SK-N-SH (cell line): ENCODE measurements around the gene SLC2A1. TPM values are rescaled to one million over a fixed set of nuclear protein-coding genes. Genes with fewer than 3 reads are reported as not detected.

Experiments
- CTCF ChIA-PET: fragments of 300-600, 350-600 bp; formaldehyde crosslinking; extraction: SDS; loops from one replicate; lab custom pipeline; 2021; lab: Yijun Ruan, JAX
- POLR2A ChIA-PET: fragments of 350-600 bp; sonication (Branson Sonifier 250); formaldehyde crosslinking; extraction: SDS; loops from one replicate; lab custom pipeline; 2020; ENCODE audit warnings: antibody characterized with exemption, inconsistent platforms; lab: Yijun Ruan, JAX
- DNase-seq: peaks from one replicate; pipeline ENCODE4 v3.0.0; 2012
- H2AFZ ChIP-seq: fragments of 200-600 bp; sonication (generic); 2 replicates; pipeline ENCODE4 v1.8.1; 2016; ENCODE audit warnings: antibody characterized with exemption, mild to moderate bottlenecking, low read depth
- H3F3A ChIP-seq: fragments of 200-600 bp; sonication (generic); replicated peaks from 2 replicates; pipeline ENCODE3; 2016; ENCODE audit warnings: antibody characterized with exemption, mild to moderate bottlenecking; ENCODE audit not compliant: insufficient read depth
- H3K27ac ChIP-seq, 2 experiments: fragments of 200-500 bp in 1 of 2; fragments of 200-600 bp in 1 of 2; sonication (Bioruptor generic) in 1 of 2; sonication (generic), shearing (Covaris generic) in 1 of 2; 2 replicates each; pipeline versions ENCODE4 v1.5.1 to v1.6.1; 2014 to 2016; ENCODE audit warnings: low read depth in 2 of 2, inconsistent platforms in 1 of 2, low read length in 1 of 2, mild to moderate bottlenecking in 1 of 2, mixed read lengths in 1 of 2
- H3K27me3 ChIP-seq: fragments of 200-600 bp; sonication (generic), shearing (Covaris generic); 2 replicates; pipeline ENCODE4 v1.6.1; 2016; ENCODE audit warnings: mixed run types; ENCODE audit not compliant: insufficient read depth
- H3K36me3 ChIP-seq, 2 experiments: fragments of 200-500 bp in 1 of 2; fragments of 200-600 bp in 1 of 2; sonication (Bioruptor generic) in 1 of 2; sonication (generic) in 1 of 2; replicated peaks in 1 of 2; 2 replicates each; pipeline versions ENCODE3 to v1.5.1; 2014 to 2016; ENCODE audit warnings: low read length in 1 of 2, mild to moderate bottlenecking in 1 of 2; ENCODE audit not compliant: insufficient read depth in 2 of 2, control insufficient read depth in 1 of 2
- H3K4me1 ChIP-seq, 2 experiments: fragments of 200-500 bp in 1 of 2; fragments of 200-600 bp in 1 of 2; sonication (Bioruptor generic) in 1 of 2; sonication (generic), shearing (Covaris generic) in 1 of 2; 2 replicates each; pipeline versions ENCODE4 v1.5.1 to v1.6.1; 2014 to 2016; ENCODE audit warnings: low read depth in 1 of 2, low read length in 1 of 2, mixed run types in 1 of 2; ENCODE audit not compliant: insufficient read depth in 2 of 2, control insufficient read depth in 1 of 2
- H3K4me2 ChIP-seq: fragments of 200-600 bp; sonication (generic), shearing (Covaris generic); 2 replicates; pipeline ENCODE4 v1.6.1; 2017; ENCODE audit warnings: mixed run types
- H3K4me3 ChIP-seq, 2 experiments: fragments of 200-500 bp in 1 of 2; fragments of 200-600 bp in 1 of 2; sonication (Bioruptor generic) in 1 of 2; sonication (generic), shearing (Covaris generic) in 1 of 2; 2 replicates each; pipeline versions ENCODE4 v1.5.1 to v1.8.1; 2014 to 2016; ENCODE audit warnings: low read depth in 2 of 2, inconsistent platforms in 1 of 2, low read length in 1 of 2, mild to moderate bottlenecking in 1 of 2, mixed read lengths in 1 of 2, moderate library complexity in 1 of 2
- H3K79me2 ChIP-seq: fragments of 200-600 bp; sonication (generic); 2 replicates; pipeline ENCODE4 v1.8.1; 2017; ENCODE audit warnings: mild to moderate bottlenecking; ENCODE audit not compliant: insufficient read depth
- H3K9ac ChIP-seq: fragments of 200-600 bp; sonication (generic); 2 replicates; pipeline ENCODE4 v1.6.1; 2017; ENCODE audit warnings: mixed run types
- H3K9me2 ChIP-seq: fragments of 200-600 bp; sonication (generic); 2 replicates; pipeline ENCODE4 v1.6.1; 2017; ENCODE audit warnings: mixed run types
- H3K9me3 ChIP-seq: fragments of 200-600 bp; sonication (generic); 2 replicates; pipeline ENCODE4 v1.6.1; 2017; ENCODE audit warnings: mixed run types, mild to moderate bottlenecking, moderate library complexity
- H4K20me1 ChIP-seq: fragments of 200-600 bp; sonication (generic); 2 replicates; pipeline ENCODE4 v1.6.1; 2017; ENCODE audit warnings: mild to moderate bottlenecking, mixed run types; ENCODE audit not compliant: insufficient read depth
- EP300 ChIP-seq, 2 experiments: IDR thresholded peaks; 2 replicates each; pipeline versions ENCODE4 v1.4.0 to v1.6.1; 2012; ENCODE audit warnings: borderline replicate concordance in 1 of 2, low read depth in 1 of 2, low read length in 1 of 2
- EZH2phosphoT487 ChIP-seq: fragments of 200-600 bp; sonication (generic); IDR thresholded peaks from 2 replicates; pipeline ENCODE4 v1.6.1; 2017; ENCODE audit warnings: low read depth, mixed run types, mild to moderate bottlenecking, antibody characterized with exemption, moderate library complexity, borderline replicate concordance
- GATA2 ChIP-seq: sonication (generic); formaldehyde crosslinking; IDR thresholded peaks from 2 replicates; pipeline ENCODE4 v1.5.0; 2020; ENCODE audit warnings: mild to moderate bottlenecking, missing genetic modification reagents
- IRF3 ChIP-seq: fragments of 150-350 bp; IDR thresholded peaks from 2 replicates; pipeline ENCODE4 v1.6.1; 2016; ENCODE audit warnings: mild to moderate bottlenecking, low read depth, low read length
- NRF1 ChIP-seq: IDR thresholded peaks from 2 replicates; pipeline ENCODE4 v1.6.1; 2012; ENCODE audit warnings: low read depth, mild to moderate bottlenecking, low read length
- PBX3 ChIP-seq: IDR thresholded peaks from 2 replicates; pipeline ENCODE4; 2012
- POLR2AphosphoS5 ChIP-seq: IDR thresholded peaks from 2 replicates; pipeline ENCODE4 v1.6.1; 2012; ENCODE audit warnings: low read depth, low read length
- RFX5 ChIP-seq: IDR thresholded peaks from 2 replicates; pipeline ENCODE4 v1.6.1; 2012; ENCODE audit warnings: mild to moderate bottlenecking, improper control_type of control experiment, low read length
- TEAD4 ChIP-seq: IDR thresholded peaks from 2 replicates; pipeline ENCODE4 v1.4.0; 2012; ENCODE audit warnings: mild to moderate bottlenecking, borderline replicate concordance; ENCODE audit not compliant: insufficient read depth
- USF2 ChIP-seq: fragments of 150-350 bp; IDR thresholded peaks from 2 replicates; pipeline ENCODE4 v1.6.1; 2017; ENCODE audit warnings: antibody characterized with exemption, low read length, low read depth, borderline replicate concordance
- WGBS: methylation state at CpG from one replicate; pipeline ENCODE4 v1.1.6; 2017; ENCODE audit warnings: low lambda C conversion rate; 5-methylcytosine and 5-hydroxymethylcytosine counted together
- polyA plus RNA-seq, 3 experiments: library from polyadenylated mRNA; depleted of rRNA; stranded (reverse); fragments of >200 nt; gene quantifications; 2 replicates each; pipeline ENCODE4 v1.2.3, GENCODE V29; 2012
- TF ChIP-seq, protein P1 (sequence below): IDR thresholded peaks from 2 replicates; pipeline ENCODE4 v1.4.0; 2012; ENCODE audit warnings: low read depth, borderline replicate concordance
- TF ChIP-seq, protein P2 (sequence below): IDR thresholded peaks from 2 replicates; pipeline ENCODE4 v1.4.0; 2012; ENCODE audit warnings: low read depth

SLC2A1 gene
- polyA plus RNA-seq, 1 of the 3 experiments (the other 2 are of a cell fraction): 63.8 TPM

DNA sequence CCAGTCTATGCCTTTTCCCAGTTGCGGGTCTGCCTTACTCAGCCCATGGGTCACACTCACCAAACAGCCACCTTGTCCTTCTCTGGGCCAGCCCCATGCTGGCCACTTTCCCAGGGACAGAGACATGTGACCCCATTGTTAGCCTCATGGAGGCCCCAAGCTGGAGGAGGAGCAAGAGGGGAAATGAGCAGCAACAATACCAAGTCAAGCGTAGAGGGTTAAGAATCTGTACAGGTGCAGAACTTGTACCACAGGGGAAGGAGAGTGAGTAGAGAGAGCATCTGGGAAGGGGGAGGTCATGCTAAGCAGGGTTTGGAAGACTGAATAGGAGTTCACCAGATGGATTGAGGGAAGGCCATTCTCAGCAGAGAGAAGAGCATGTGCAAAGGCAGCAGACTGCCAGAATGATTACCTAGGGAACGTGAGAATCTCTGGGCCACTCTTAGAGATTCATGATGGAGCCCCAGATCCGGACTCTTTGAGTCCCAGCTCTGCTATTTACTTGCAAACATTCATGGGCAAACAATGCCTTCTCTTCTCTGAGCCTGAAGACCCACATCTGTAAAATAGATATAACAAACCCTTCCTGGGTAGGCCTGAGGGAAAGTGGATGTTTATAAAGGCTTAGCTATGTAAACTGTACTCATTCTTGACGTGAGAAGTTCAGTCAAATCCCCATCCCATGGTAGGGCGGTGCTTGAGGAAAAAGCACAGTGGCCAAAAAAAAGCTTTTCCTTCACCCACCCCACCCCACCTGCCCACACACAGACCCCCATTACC is 2.8 kb upstream of the SLC2A1 start (continued):
- TF ChIP-seq PBX3 (no peak), RFX5 (no peak)
- TF ChIP-seq, protein P1, sequence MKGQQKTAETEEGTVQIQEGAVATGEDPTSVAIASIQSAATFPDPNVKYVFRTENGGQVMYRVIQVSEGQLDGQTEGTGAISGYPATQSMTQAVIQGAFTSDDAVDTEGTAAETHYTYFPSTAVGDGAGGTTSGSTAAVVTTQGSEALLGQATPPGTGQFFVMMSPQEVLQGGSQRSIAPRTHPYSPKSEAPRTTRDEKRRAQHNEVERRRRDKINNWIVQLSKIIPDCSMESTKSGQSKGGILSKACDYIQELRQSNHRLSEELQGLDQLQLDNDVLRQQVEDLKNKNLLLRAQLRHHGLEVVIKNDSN: no peak
- TF ChIP-seq, protein P2, sequence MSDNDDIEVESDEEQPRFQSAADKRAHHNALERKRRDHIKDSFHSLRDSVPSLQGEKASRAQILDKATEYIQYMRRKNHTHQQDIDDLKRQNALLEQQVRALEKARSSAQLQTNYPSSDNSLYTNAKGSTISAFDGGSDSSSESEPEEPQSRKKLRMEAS: no peak

DNA sequence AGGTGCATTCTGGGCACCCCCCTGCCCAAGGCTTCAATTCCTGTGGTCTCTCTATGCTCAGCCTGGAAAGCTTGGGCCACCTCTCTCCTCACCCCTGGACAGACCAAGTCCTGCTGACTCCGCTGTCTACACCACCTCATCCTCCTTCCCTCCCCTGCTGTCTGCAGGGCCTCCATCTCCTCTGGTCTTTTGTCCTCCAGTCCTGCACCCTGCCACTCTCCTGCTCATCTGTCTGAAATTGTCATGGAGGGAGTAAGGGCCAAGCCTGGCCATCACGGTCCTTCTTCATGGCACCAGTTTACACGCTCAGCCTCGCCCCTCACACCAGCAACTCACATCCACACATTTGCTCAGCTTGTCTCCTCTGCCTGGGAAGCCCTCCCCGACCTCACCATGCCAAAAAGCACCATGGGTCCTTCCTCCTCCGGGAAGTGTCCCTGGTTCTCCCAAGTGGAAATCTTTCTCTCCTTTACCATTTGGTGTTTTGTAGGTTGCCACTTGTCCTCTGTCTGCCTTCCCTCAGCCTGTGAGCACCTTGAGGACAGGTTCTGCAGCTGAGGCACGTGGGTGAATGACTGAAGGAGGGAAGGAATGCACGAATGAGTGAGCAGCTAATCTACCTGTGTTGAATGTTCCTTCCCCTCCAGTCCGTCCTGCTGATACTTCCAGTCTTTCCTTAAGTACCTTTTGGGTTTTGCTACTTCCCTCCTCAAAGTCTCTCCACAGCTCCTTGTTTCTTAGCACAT is 2.1 kb upstream of the SLC2A1 start:
- Histone ChIP-seq H3K27me3 (no peaks in the 10 kb centered on the region), H3K4me1 (peaks cover 9 to 28% of the 10 kb centered on the region in 2 experiments), H3K4me2 (no peak overlapping the region), H3K36me3 (peaks cover 0 to 2% of the 10 kb centered on the region in 2 experiments), H3F3A (peaks cover 16% of the 10 kb centered on the region), H4K20me1 (no peaks in the 10 kb centered on the region), H3K9ac (no peak overlapping the region), H3K9me2 (no peaks in the 10 kb centered on the region), H3K4me3 (no peak overlapping the region), H3K79me2 (peaks cover 29% of the 10 kb centered on the region), H3K9me3 (no peaks in the 10 kb centered on the region), H2AFZ (no peak overlapping the region), H3K27ac (no peak overlapping the region)
- no peak for DNase-seq
- 93% methylated on average over 9 of the region's 9 CpGs for WGBS
- TF ChIP-seq USF2 (no peak), POLR2AphosphoS5 (no peak), IRF3 (no peak), GATA2 (CRISPR knock-in tag) (no peak), NRF1 (no peak), TEAD4 (no peak), EP300 (IDR thresholded peaks at IDR 0.05; ENCODE audit: borderline replicate concordance in 1 of 2, low read depth in 1 of 2, low read length in 1 of 2) (no peak), EZH2phosphoT487 (no peak)
- CTCF ChIA-PET: interaction anchor here (0.6 to 2.7 kb wide), 6 partner anchors 19 to 113 kb away, joined by 3 to 14 read pairs (median 4); no protein-coding TSS in a partner anchor
- POLR2A ChIA-PET: no interaction called here
